ENCODE data around the gene C1orf116. TPM values are rescaled to one million over a fixed set of nuclear protein-coding genes. Genes with fewer than 3 reads are reported as not detected.

The C1orf116 gene
- total RNA-seq, 1 experiment from 2014 or later: 124 TPM

DNA sequence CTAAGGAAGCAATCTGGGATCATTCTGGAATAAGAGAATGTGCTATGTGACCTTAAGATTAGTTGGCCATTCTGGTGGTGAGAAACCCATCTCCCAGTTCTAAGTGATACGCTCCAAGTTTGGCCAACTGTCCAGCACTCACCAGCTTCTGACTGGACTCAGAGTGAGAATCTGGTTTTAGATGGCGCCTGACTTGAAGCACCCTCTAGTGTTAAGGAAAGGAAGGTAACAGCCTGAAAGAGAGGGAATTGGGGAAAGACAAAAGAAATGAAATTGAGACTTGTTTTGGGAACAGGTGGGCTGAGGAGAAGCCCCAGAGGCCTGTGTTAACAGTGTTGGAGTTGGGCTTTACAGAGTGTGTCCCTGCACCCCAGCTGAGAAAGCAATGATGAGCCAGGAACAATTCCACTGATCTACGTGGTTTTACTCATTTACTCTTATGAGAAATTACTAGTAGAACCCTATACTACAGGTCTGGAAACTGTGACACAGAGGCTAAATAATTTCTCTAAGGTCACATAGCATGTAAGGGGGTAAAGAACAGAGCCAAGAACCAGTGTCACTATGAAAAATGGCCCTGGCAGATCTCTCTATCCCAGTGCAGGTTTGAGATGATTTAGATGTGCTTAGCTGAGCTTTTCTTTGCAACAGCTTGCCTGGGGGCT lies 53.0 kb downstream of the C1orf116 start:
- CTCF ChIA-PET: interaction anchor here (0.6 to 2.0 kb wide), 16 partner anchors 11 to 344 kb away, joined by 3 to 10 read pairs (median 4); partner anchors contain the start of gene DYRK3
- Mint-ChIP-seq H3K4me1 (ENCODE audit: low read depth, unreplicated experiment) (peaks cover 37% of the 10 kb centered on the region), H3K27me3 (ENCODE audit: unreplicated experiment) (no peaks in the 10 kb centered on the region), H3K27ac (ENCODE audit: unreplicated experiment) (peak overlapping the region; percentile 15), H3K4me3 (ENCODE audit: low read depth, unreplicated experiment) (no peak overlapping the region), H3K36me3 (ENCODE audit: insufficient read depth, unreplicated experiment) (no peaks in the 10 kb centered on the region), H3K9me3 (ENCODE audit: low read depth, unreplicated experiment) (no peaks in the 10 kb centered on the region)
- BruUV-seq (replicated peaks): no TSS peak
- TF ChIP-seq, protein P1, sequence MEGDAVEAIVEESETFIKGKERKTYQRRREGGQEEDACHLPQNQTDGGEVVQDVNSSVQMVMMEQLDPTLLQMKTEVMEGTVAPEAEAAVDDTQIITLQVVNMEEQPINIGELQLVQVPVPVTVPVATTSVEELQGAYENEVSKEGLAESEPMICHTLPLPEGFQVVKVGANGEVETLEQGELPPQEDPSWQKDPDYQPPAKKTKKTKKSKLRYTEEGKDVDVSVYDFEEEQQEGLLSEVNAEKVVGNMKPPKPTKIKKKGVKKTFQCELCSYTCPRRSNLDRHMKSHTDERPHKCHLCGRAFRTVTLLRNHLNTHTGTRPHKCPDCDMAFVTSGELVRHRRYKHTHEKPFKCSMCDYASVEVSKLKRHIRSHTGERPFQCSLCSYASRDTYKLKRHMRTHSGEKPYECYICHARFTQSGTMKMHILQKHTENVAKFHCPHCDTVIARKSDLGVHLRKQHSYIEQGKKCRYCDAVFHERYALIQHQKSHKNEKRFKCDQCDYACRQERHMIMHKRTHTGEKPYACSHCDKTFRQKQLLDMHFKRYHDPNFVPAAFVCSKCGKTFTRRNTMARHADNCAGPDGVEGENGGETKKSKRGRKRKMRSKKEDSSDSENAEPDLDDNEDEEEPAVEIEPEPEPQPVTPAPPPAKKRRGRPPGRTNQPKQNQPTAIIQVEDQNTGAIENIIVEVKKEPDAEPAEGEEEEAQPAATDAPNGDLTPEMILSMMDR (IDR thresholded peaks at IDR 0.05; ENCODE audit: unreplicated experiment): peak; percentile 73
- no peak for DNase-seq
- intact Hi-C loops (cut with micrococcal nuclease; ENCODE audit: unreplicated experiment): loop anchor here (2.0 kb wide), 3 partner anchors 29 to 115 kb away; partner anchors contain the start of gene IL20

DNA sequence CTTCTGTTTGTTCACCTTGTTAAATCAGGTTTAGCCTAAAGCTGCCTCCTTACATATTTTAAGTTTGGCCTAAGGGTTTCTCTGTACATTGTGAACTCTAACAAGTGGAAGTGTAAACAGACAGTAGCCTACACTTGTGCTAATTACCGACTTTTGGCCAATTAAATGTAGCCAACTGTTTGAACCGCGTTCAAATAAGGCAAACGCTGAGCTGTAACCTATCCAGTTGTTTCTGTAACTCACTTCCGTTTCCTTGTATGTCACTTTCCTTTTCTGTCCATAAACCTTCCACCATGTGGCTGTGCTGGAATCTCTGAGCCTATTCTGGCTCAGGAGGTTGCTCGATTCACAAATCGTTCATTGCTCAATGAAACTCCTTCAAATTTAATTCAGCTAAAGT lies 54.3 kb downstream of the C1orf116 start:
- TF ChIP-seq, protein P1 (IDR thresholded peaks at IDR 0.05; ENCODE audit: unreplicated experiment): no peak
- no peak overlapping the region for H3K27ac Mint-ChIP-seq (ENCODE audit: unreplicated experiment)
- CTCF ChIA-PET: interaction anchor here (2.0 kb wide), 1 partner anchor 44 kb away, joined by 10 read pairs; no protein-coding TSS in a partner anchor
- H3K27me3 Mint-ChIP-seq (ENCODE audit: unreplicated experiment): no peaks in the 10 kb centered on the region
- H3K9me3 Mint-ChIP-seq (ENCODE audit: low read depth, unreplicated experiment): no peaks in the 10 kb centered on the region
- H3K4me1 Mint-ChIP-seq (ENCODE audit: low read depth, unreplicated experiment): peaks cover 37% of the 10 kb centered on the region
- no peak for DNase-seq
- H3K36me3 Mint-ChIP-seq (ENCODE audit: insufficient read depth, unreplicated experiment): no peaks in the 10 kb centered on the region
- intact Hi-C loops (cut with micrococcal nuclease; ENCODE audit: unreplicated experiment): loop anchor here (2.0 kb wide), 3 partner anchors 27 to 113 kb away; partner anchors contain the start of gene IL20
- BruUV-seq (replicated peaks): no TSS peak
- H3K4me3 Mint-ChIP-seq (ENCODE audit: low read depth, unreplicated experiment): no peak overlapping the region

DNA sequence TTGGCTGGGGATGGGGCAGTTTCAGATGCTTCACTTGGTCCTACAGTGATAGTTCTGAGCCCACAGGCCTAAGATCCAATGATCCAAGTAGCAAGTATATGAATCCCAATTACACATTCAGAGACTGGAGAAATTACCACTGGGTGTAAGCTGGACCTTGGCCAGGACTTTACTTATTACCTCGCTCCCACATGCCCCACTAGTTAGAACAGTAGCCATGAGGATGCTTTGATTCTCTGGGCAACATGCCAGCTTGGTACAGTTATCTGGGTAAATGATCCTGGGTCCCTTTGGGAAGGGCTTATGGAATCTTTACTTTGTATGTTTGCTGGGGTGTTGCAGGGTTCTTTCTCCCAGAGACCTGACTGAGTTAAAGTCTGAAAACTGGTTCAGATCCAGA lies 57.2 kb downstream of the C1orf116 start:
- DNase-seq: no peak
- H3K4me1 Mint-ChIP-seq (ENCODE audit: low read depth, unreplicated experiment): peaks cover 33% of the 10 kb centered on the region
- BruUV-seq (replicated peaks): no TSS peak
- no peaks in the 10 kb centered on the region for H3K9me3 Mint-ChIP-seq (ENCODE audit: low read depth, unreplicated experiment)
- CTCF ChIA-PET: no interaction called here
- TF ChIP-seq, protein P1 (IDR thresholded peaks at IDR 0.05; ENCODE audit: unreplicated experiment): no peak
- H3K27me3 Mint-ChIP-seq (ENCODE audit: unreplicated experiment): no peaks in the 10 kb centered on the region
- H3K27ac Mint-ChIP-seq (ENCODE audit: unreplicated experiment): no peak overlapping the region
- intact Hi-C loops (cut with micrococcal nuclease; ENCODE audit: unreplicated experiment): no loop called here
- no peak overlapping the region for H3K4me3 Mint-ChIP-seq (ENCODE audit: low read depth, unreplicated experiment)
- H3K36me3 Mint-ChIP-seq (ENCODE audit: insufficient read depth, unreplicated experiment): no peaks in the 10 kb centered on the region

DNA sequence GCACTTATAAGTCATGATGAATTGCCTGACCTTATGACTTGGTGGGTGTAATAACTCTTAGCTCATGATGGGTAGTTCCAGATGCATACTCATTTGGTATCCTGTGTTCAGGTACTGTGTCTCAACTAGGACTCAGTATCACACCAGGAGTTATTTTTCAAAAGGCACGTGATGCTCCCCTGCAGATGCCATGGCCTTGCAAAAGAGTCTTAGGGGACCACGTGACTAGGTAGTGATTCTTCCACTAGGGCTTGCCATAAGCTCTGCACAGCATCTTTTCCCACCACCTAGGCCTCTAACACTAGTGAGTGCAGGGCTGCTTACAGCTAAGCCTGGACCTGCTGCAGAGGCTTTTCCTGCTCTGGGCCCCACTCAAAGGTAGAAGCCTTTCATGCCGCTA lies 58.4 kb downstream of the C1orf116 start:
- BruUV-seq (replicated peaks): no TSS peak
- no peaks in the 10 kb centered on the region for H3K36me3 Mint-ChIP-seq (ENCODE audit: insufficient read depth, unreplicated experiment)
- no peak overlapping the region for H3K27ac Mint-ChIP-seq (ENCODE audit: unreplicated experiment)
- no peak for DNase-seq
- CTCF ChIA-PET: interaction anchor here (1.0 kb wide), 1 partner anchor 62 kb away, joined by 3 read pairs; no protein-coding TSS in a partner anchor
- no peaks in the 10 kb centered on the region for H3K27me3 Mint-ChIP-seq (ENCODE audit: unreplicated experiment)
- H3K9me3 Mint-ChIP-seq (ENCODE audit: low read depth, unreplicated experiment): no peaks in the 10 kb centered on the region
- intact Hi-C loops (cut with micrococcal nuclease; ENCODE audit: unreplicated experiment): no loop called here
- no peak overlapping the region for H3K4me3 Mint-ChIP-seq (ENCODE audit: low read depth, unreplicated experiment)
- TF ChIP-seq, protein P1 (IDR thresholded peaks at IDR 0.05; ENCODE audit: unreplicated experiment): no peak
- peaks cover 32% of the 10 kb centered on the region for H3K4me1 Mint-ChIP-seq (ENCODE audit: low read depth, unreplicated experiment)

Measured in Calu3 (cell line).